Measurements from ENCODE around the gene PDE6D. TPM values are rescaled to one million over a fixed set of nuclear protein-coding genes. Genes with fewer than 3 reads are reported as not detected.

Gene PDE6D
- total RNA-seq, 1 experiment from 2014 or later: 31.4 TPM

GRCh38 chr2:231820786-231821303 is 39.8 kb upstream of the PDE6D start:
- TF ChIP-seq REST (IDR thresholded peaks at IDR 0.05; ENCODE audit: insufficient read depth in 1 of 2, low read depth in 2 of 2, low read length in 1 of 2) (no peak), SIN3A (IDR thresholded peaks at IDR 0.05; ENCODE audit: borderline replicate concordance, insufficient read depth, low read depth, low read length) (no peak), TCF7L2 (IDR thresholded peaks at IDR 0.05; ENCODE audit: low read depth, low read length) (no peak), POLR2AphosphoS5 (IDR thresholded peaks at IDR 0.05; ENCODE audit: low read depth, low read length) (no peak), CTCF (IDR thresholded peaks at IDR 0.05) (no peak)
- CTCF ChIA-PET: interaction anchor here (0.6 kb wide), 1 partner anchor 349 kb away, joined by 4 read pairs; no protein-coding TSS in a partner anchor
- DNase-seq (ENCODE audit: low read depth, low spot score) (no peak), ATAC-seq (peak; percentile 45; the same call in 1 of the 2 replicates)
- H3K27ac ChIP-seq (ENCODE audit: low read length): no peak overlapping the region
- no peak overlapping the region for H3K4me3 ChIP-seq (ENCODE audit: low read depth in 2 of 2, low read length in 2 of 2)
- no peaks in the 10 kb centered on the region for H3K27me3 ChIP-seq (ENCODE audit: control insufficient read depth, insufficient read depth, low read length)
- BruUV-seq (replicated peaks): no TSS peak
- POLR2A ChIA-PET: no interaction called here
- no peaks in the 10 kb centered on the region for H3K36me3 ChIP-seq (ENCODE audit: control insufficient read depth, insufficient read depth, low read length)
- no peaks in the 10 kb centered on the region for H3K9me3 ChIP-seq (ENCODE audit: control insufficient read depth, insufficient read depth, low read depth, low read length)
- in situ Hi-C loops (cut with HindIII; ENCODE audit: low pct_unique_long_range_greater_than_20kb, low sequenced_read_pairs) (no loop called here), intact Hi-C loops (cut with micrococcal nuclease; ENCODE audit: unreplicated experiment) (no loop called here)
- no peaks in the 10 kb centered on the region for H3K4me1 ChIP-seq (ENCODE audit: control insufficient read depth, insufficient read depth, low read length)

GRCh38 chr2:231819447-231820042 is 38.5 kb upstream of the PDE6D start:
- no peak for TF ChIP-seq SIN3A (IDR thresholded peaks at IDR 0.05; ENCODE audit: borderline replicate concordance, insufficient read depth, low read depth, low read length)
- no peak for TF ChIP-seq CTCF (IDR thresholded peaks at IDR 0.05)
- no peak for TF ChIP-seq POLR2AphosphoS5 (IDR thresholded peaks at IDR 0.05; ENCODE audit: low read depth, low read length)
- TF ChIP-seq TCF7L2 (IDR thresholded peaks at IDR 0.05; ENCODE audit: low read depth, low read length): no peak
- CTCF ChIA-PET: no interaction called here
- no peaks in the 10 kb centered on the region for H3K27me3 ChIP-seq (ENCODE audit: control insufficient read depth, insufficient read depth, low read length)
- H3K9me3 ChIP-seq (ENCODE audit: control insufficient read depth, insufficient read depth, low read depth, low read length): no peaks in the 10 kb centered on the region
- H3K4me1 ChIP-seq (ENCODE audit: control insufficient read depth, insufficient read depth, low read length): no peaks in the 10 kb centered on the region
- H3K4me3 ChIP-seq (ENCODE audit: low read depth in 2 of 2, low read length in 2 of 2): no peak overlapping the region
- in situ Hi-C loops (cut with HindIII; ENCODE audit: low pct_unique_long_range_greater_than_20kb, low sequenced_read_pairs): no loop called here
- DNase-seq (ENCODE audit: low read depth, low spot score) (no peak), ATAC-seq (peak; percentile 51; the same call in 1 of the 2 replicates)
- POLR2A ChIA-PET: no interaction called here
- no peaks in the 10 kb centered on the region for H3K36me3 ChIP-seq (ENCODE audit: control insufficient read depth, insufficient read depth, low read length)
- H3K27ac ChIP-seq (ENCODE audit: low read length): no peak overlapping the region
- no TSS peak for BruUV-seq (replicated peaks)
- intact Hi-C loops (cut with micrococcal nuclease; ENCODE audit: unreplicated experiment): no loop called here
